ENCODE data around the gene BET1.
A peak's percentile ranks its signal among the peaks of the same experiment; 100 is the strongest.

The BET1 gene

DNA sequence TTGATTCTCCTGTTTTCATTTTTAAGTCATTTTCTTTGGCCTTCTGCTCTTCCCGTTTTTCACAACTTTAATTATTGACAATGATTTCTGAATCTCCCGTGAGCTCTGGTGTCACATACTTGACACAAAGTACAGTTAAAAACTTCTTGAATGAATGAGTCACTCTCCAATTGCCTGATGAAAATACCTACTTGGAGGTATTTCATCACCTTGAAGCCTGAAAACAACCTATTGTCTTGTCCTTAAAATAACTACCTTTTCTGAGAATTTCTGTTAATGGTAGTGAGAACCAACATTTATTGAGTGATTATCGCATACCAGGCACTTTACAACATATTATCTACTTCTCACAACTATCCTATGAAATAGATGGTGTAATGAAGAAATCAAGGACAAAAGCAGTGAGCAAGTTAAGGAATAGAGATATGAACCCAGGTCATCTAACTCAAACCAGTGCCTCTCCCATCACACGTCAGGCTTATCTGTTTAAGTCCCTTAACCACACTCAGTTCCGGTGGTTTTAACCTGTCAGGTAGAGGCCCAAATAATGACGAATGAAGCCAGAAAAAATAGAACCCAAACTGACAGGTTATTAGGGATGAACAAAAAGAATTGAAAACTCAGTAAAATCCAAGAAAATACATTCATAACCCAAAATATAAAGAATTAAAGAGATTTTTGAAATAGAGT is 11.6 kb downstream of the BET1 start:
- TF ChIP-seq CTCF (IDR thresholded peaks at IDR 0.05) = no peak
- H3K4me1 Mint-ChIP-seq = no peaks in the 10 kb centered on the region
- no peak for DNase-seq
- H3K27ac Mint-ChIP-seq = peak overlapping the region; percentile 9
- no peaks in the 10 kb centered on the region for H3K27me3 Mint-ChIP-seq (ENCODE audit: low read depth, poor library complexity)
- H3K9me3 Mint-ChIP-seq = no peaks in the 10 kb centered on the region
- H3K36me3 Mint-ChIP-seq (ENCODE audit: low read depth) = peaks cover 23% of the 10 kb centered on the region
- H3K4me3 Mint-ChIP-seq = no peak overlapping the region

GRCh38 chr7:93987297-93987696 is 16.9 kb downstream of the BET1 start:
- H3K4me3 Mint-ChIP-seq = no peak overlapping the region
- H3K27me3 Mint-ChIP-seq (ENCODE audit: low read depth, poor library complexity) = no peaks in the 10 kb centered on the region
- H3K27ac Mint-ChIP-seq = no peak overlapping the region
- TF ChIP-seq CTCF (IDR thresholded peaks at IDR 0.05) = no peak
- peaks cover under 1% of the 10 kb centered on the region for H3K36me3 Mint-ChIP-seq (ENCODE audit: low read depth)
- no peak for DNase-seq
- H3K9me3 Mint-ChIP-seq = no peaks in the 10 kb centered on the region
- no peaks in the 10 kb centered on the region for H3K4me1 Mint-ChIP-seq

- Mint-ChIP-seq H3K27me3 (ENCODE audit: low read depth, poor library complexity) (no peaks in the 10 kb centered on the region), H3K4me3 (no peak overlapping the region), H3K36me3 (ENCODE audit: low read depth) (no peaks in the 10 kb centered on the region), H3K27ac (no peak overlapping the region), H3K9me3 (no peaks in the 10 kb centered on the region), H3K4me1 (no peaks in the 10 kb centered on the region)
- DNase-seq = no peak
- TF ChIP-seq CTCF (IDR thresholded peaks at IDR 0.05) = no peak
These were observed 19.1 kb downstream of the BET1 start for GRCh38 chr7:93985101-93985500.

GRCh38 chr7:93984024-93984423 is 20.1 kb downstream of the BET1 start:
- no peak for DNase-seq
- H3K27me3 Mint-ChIP-seq (ENCODE audit: low read depth, poor library complexity) = no peaks in the 10 kb centered on the region
- peaks cover 5% of the 10 kb centered on the region for H3K4me1 Mint-ChIP-seq
- H3K9me3 Mint-ChIP-seq = no peaks in the 10 kb centered on the region
- TF ChIP-seq CTCF (IDR thresholded peaks at IDR 0.05) = no peak
- no peaks in the 10 kb centered on the region for H3K36me3 Mint-ChIP-seq (ENCODE audit: low read depth)
- no peak overlapping the region for H3K27ac Mint-ChIP-seq
- no peak overlapping the region for H3K4me3 Mint-ChIP-seq

DNA sequence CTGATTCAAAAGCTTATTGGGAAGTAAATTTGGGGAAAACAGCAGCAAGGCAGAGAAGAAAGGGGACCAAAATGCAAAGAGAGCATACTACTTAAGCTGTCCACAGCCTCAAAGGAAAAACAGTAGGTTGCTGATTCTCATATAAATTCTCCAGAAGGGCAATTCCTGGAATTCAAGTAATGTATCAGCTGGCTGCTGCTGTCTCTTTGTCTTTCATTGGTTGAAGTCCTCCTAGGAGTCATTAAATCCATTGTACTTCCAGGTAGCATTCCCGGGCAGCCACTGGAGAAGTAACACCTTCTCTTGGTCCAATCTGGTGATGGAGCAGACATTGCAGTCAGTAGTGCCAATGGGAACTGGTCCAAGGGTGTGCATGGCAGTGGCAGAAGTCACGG is 22.7 kb downstream of the BET1 start:
- no peak for TF ChIP-seq CTCF (IDR thresholded peaks at IDR 0.05)
- no peak overlapping the region for H3K4me3 Mint-ChIP-seq
- no peaks in the 10 kb centered on the region for H3K27me3 Mint-ChIP-seq (ENCODE audit: low read depth, poor library complexity)
- no peak overlapping the region for H3K27ac Mint-ChIP-seq
- no peaks in the 10 kb centered on the region for H3K36me3 Mint-ChIP-seq (ENCODE audit: low read depth)
- no peak for DNase-seq
- H3K9me3 Mint-ChIP-seq = no peaks in the 10 kb centered on the region
- H3K4me1 Mint-ChIP-seq = peaks cover 5% of the 10 kb centered on the region

GRCh38 chr7:93980744-93981479 is 23.2 kb downstream of the BET1 start:
- Mint-ChIP-seq H3K4me3 (no peak overlapping the region), H3K36me3 (ENCODE audit: low read depth) (no peaks in the 10 kb centered on the region), H3K9me3 (no peaks in the 10 kb centered on the region), H3K4me1 (peaks cover 5% of the 10 kb centered on the region), H3K27me3 (ENCODE audit: low read depth, poor library complexity) (no peaks in the 10 kb centered on the region), H3K27ac (peak overlapping the region; percentile 71)
- DNase-seq = no peak
- TF ChIP-seq CTCF (IDR thresholded peaks at IDR 0.05) = no peak
